K562 (cell line): ENCODE measurements around the gene KMT2D.

Experiments
- FIP1L1 ChIP-seq: fragments of 200-400 bp; formaldehyde crosslinking; IDR thresholded peaks from 2 replicates; pipeline ENCODE4 v1.6.1; 2018; ENCODE audit warnings: mild to moderate bottlenecking, low read depth, low read length; ENCODE audit not compliant: poor library complexity, severe bottlenecking
- HDGF ChIP-seq: fragments of 450-650 bp; IDR thresholded peaks from 2 replicates; pipeline ENCODE4 v1.6.1; 2016
- KLF6 ChIP-seq: fragments of 250-450 bp; sonication (Bioruptor Pico); IDR thresholded peaks from 2 replicates; pipeline ENCODE4 v1.4.0; 2020; ENCODE audit warnings: mild to moderate bottlenecking, moderate library complexity, borderline replicate concordance
- MYC ChIP-seq, 2 experiments: fragments of 250-450 bp in 1 of 2; sonication (Bioruptor Pico) in 1 of 2; IDR thresholded peaks; 2 replicates each; pipeline versions ENCODE4 v1.5.1 to v1.6.1; 2012 to 2021; ENCODE audit warnings: low read depth in 2 of 2, borderline replicate concordance in 1 of 2, improper control_type of control experiment in 1 of 2, low read length in 1 of 2, mild to moderate bottlenecking in 1 of 2, moderate library complexity in 1 of 2
- NFE2 ChIP-seq: IDR thresholded peaks from 2 replicates; pipeline ENCODE4 v1.6.1; 2014; ENCODE audit warnings: antibody characterized with exemption, low read depth
- PHTF2 ChIP-seq: fragments of 250-450 bp; sonication (Bioruptor Pico); IDR thresholded peaks from 2 replicates; pipeline ENCODE4 v1.5.0; 2021; ENCODE audit warnings: mild to moderate bottlenecking
- SREBF1 ChIP-seq: fragments of 150-350 bp; IDR thresholded peaks from 2 replicates; pipeline ENCODE4 v1.6.1; 2014; ENCODE audit warnings: antibody characterized with exemption, low read depth, low read length, borderline replicate concordance
- TAF1 ChIP-seq: IDR thresholded peaks from 2 replicates; pipeline ENCODE4 v1.6.1; 2011; ENCODE audit warnings: mild to moderate bottlenecking, low read length, moderate library complexity; ENCODE audit not compliant: insufficient read depth, control insufficient read depth, severe bottlenecking; ENCODE audit errors: extremely low read depth
- ZNF764 ChIP-seq: fragments of 250-450 bp; sonication (Bioruptor Pico); IDR thresholded peaks from 2 replicates; pipeline ENCODE4 v1.4.0; 2020; ENCODE audit warnings: low read depth, mild to moderate bottlenecking, moderate library complexity
- TF ChIP-seq, protein P1 (sequence below), 3 experiments: IDR thresholded peaks in 2 of 3; conservative IDR thresholded peaks in 1 of 3; 2 replicates each; pipeline ENCODE4 v1.5.1; 2011 to 2012; ENCODE audit warnings: low read length in 3 of 3, mild to moderate bottlenecking in 3 of 3, control low read depth in 2 of 3, improper control_type of control experiment in 1 of 3, inconsistent platforms in 1 of 3, low read depth in 1 of 3, mixed read lengths in 1 of 3, moderate library complexity in 1 of 3; ENCODE audit not compliant: insufficient read depth in 2 of 3

GRCh38 chr12:49017891-49018260 lies 42.7 kb downstream of the KMT2D start:
- TF ChIP-seq HDGF (no peak), KLF6 (CRISPR knock-in tag) (no peak), TAF1 (no peak), PHTF2 (CRISPR knock-in tag) (no peak), FIP1L1 (no peak), MYC (IDR thresholded peaks at IDR 0.05; ENCODE audit: low read depth, low read length) (no peak), MYC (CRISPR knock-in tag; IDR thresholded peaks at IDR 0.05; ENCODE audit: borderline replicate concordance, low read depth) (no peak), SREBF1 (no peak), ZNF764 (CRISPR knock-in tag) (no peak), NFE2 (no peak)
- TF ChIP-seq, protein P1, sequence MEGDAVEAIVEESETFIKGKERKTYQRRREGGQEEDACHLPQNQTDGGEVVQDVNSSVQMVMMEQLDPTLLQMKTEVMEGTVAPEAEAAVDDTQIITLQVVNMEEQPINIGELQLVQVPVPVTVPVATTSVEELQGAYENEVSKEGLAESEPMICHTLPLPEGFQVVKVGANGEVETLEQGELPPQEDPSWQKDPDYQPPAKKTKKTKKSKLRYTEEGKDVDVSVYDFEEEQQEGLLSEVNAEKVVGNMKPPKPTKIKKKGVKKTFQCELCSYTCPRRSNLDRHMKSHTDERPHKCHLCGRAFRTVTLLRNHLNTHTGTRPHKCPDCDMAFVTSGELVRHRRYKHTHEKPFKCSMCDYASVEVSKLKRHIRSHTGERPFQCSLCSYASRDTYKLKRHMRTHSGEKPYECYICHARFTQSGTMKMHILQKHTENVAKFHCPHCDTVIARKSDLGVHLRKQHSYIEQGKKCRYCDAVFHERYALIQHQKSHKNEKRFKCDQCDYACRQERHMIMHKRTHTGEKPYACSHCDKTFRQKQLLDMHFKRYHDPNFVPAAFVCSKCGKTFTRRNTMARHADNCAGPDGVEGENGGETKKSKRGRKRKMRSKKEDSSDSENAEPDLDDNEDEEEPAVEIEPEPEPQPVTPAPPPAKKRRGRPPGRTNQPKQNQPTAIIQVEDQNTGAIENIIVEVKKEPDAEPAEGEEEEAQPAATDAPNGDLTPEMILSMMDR (IDR thresholded peaks at IDR 0.05 in 2 of 3, conservative IDR thresholded peaks at IDR 0.05 in 1 of 3; ENCODE audit: insufficient read depth in 2 of 3, low read depth in 1 of 3, low read length in 3 of 3): no peak
